OCI-LY7 (cell line): ENCODE measurements around the gene STAT4. TPM values are rescaled to one million over a fixed set of nuclear protein-coding genes. Genes with fewer than 3 reads are reported as not detected.

Source experiments
- BruUV-seq: library from RNA; stranded (reverse); fragments of 400-500 nt; replicated peaks from 2 replicates; lab custom pipeline; 2021; lab: Mats Ljungman, UMichigan
- CTCF ChIA-PET: fragments of 300-600 bp; sonication (Branson Sonifier 250); formaldehyde crosslinking; loops from one replicate; lab custom pipeline; 2022; ENCODE audit warnings: antibody characterized with exemption; ENCODE audit not compliant: unreplicated experiment; lab: Charles Lee
- POLR2A ChIA-PET: fragments of 300-600 bp; sonication (Branson Sonifier 250); formaldehyde crosslinking; loops from one replicate; lab custom pipeline; 2022; ENCODE audit warnings: antibody characterized with exemption; lab: Charles Lee
- DNase-seq: peaks from one replicate; pipeline ENCODE4 v3.0.0-alpha.2; 2015; ENCODE audit warnings: low spot score
- H2AFZ ChIP-seq: fragments of 200-600 bp; sonication (generic), shearing (Covaris generic); 2 replicates; pipeline ENCODE4 v1.6.1; 2014; ENCODE audit warnings: mild to moderate bottlenecking, antibody characterized with exemption, low read length, moderate library complexity
- H3K27ac ChIP-seq: fragments of 200-600 bp; sonication (generic); 2 replicates; pipeline ENCODE4 v1.5.1; 2014; ENCODE audit warnings: mixed run types, low read depth, mild to moderate bottlenecking, moderate library complexity, low read length, inconsistent platforms; ENCODE audit not compliant: poor library complexity, severe bottlenecking
- H3K36me3 ChIP-seq: fragments of 200-600 bp; sonication (generic); 2 replicates; pipeline ENCODE4 v1.6.1; 2014; ENCODE audit warnings: mild to moderate bottlenecking, antibody characterized with exemption, low read length, moderate library complexity, mixed read lengths; ENCODE audit not compliant: insufficient read depth
- H3K4me1 ChIP-seq: fragments of 200-600 bp; sonication (generic); 2 replicates; pipeline ENCODE4 v1.5.1; 2014; ENCODE audit warnings: mild to moderate bottlenecking, low read length; ENCODE audit not compliant: insufficient read depth, poor library complexity, severe bottlenecking
- H3K4me2 ChIP-seq: fragments of 200-600 bp; sonication (generic); 2 replicates; pipeline ENCODE4 v1.6.1; 2014; ENCODE audit warnings: mild to moderate bottlenecking, low read length
- H3K4me3 ChIP-seq: fragments of 200-600 bp; sonication (generic); 2 replicates; pipeline ENCODE4 v1.5.1; 2014; ENCODE audit warnings: mild to moderate bottlenecking, low read depth, low read length; ENCODE audit not compliant: poor library complexity, severe bottlenecking
- H3K79me2 ChIP-seq: fragments of 200-600 bp; sonication (generic); 2 replicates; pipeline ENCODE4 v1.6.1; 2016; ENCODE audit warnings: low read depth, mild to moderate bottlenecking, low read length, moderate library complexity, mixed read lengths; ENCODE audit not compliant: insufficient read depth
- H3K9me2 ChIP-seq: fragments of 200-600 bp; sonication (generic); 2 replicates; pipeline ENCODE4 v1.6.1; 2016; ENCODE audit warnings: mild to moderate bottlenecking, low read length, mixed read lengths; ENCODE audit not compliant: insufficient read depth
- H3K9me3 ChIP-seq: fragments of 200-600 bp; sonication (generic); 2 replicates; pipeline ENCODE4 v1.6.1; 2014; ENCODE audit warnings: mild to moderate bottlenecking, mixed run types, low read length, mixed read lengths
- H4K20me1 ChIP-seq: fragments of 200-600 bp; sonication (generic); 2 replicates; pipeline ENCODE4 v1.6.1; 2014; ENCODE audit warnings: mild to moderate bottlenecking, antibody characterized with exemption, low read length, moderate library complexity, mixed read lengths; ENCODE audit not compliant: insufficient read depth
- EZH2phosphoT487 ChIP-seq: fragments of 200-600 bp; sonication (generic); IDR thresholded peaks from 2 replicates; pipeline ENCODE4 v1.6.1; 2018; ENCODE audit warnings: low read depth, borderline replicate concordance, mild to moderate bottlenecking, mixed run types, antibody characterized with exemption, low read length, moderate library complexity, mixed read lengths
- intact Hi-C: fragments of 100-400 bp; cut with micrococcal nuclease; formaldehyde crosslinking; loops from one replicate; pipeline ENCODE4 v1.10.0; 2022; ENCODE audit not compliant: unreplicated experiment
- small RNA-seq: library from RNA; depleted of rRNA; stranded (forward); fragments of <200 nt; gene quantifications from one replicate; pipeline ENCODE3, GENCODE V24; 2014
- total RNA-seq, 2 experiments: library from RNA; depleted of rRNA in 1 of 2; stranded (reverse); fragments of >200 nt in 1 of 2; shearing (Covaris generic) in 1 of 2; gene quantifications; 2 replicates each; pipeline ENCODE4 v1.2.3, GENCODE V29; 2014 to 2022
- TF ChIP-seq, protein P1 (sequence below): fragments of 200-600 bp; sonication (generic); conservative IDR thresholded peaks from 2 replicates; pipeline ENCODE4 v1.5.1; 2014; ENCODE audit warnings: mild to moderate bottlenecking, antibody characterized with exemption, low read length, moderate library complexity, mixed read lengths

The STAT4 gene
- total RNA-seq, 2 experiments from 2014 or later, result not detected

DNA sequence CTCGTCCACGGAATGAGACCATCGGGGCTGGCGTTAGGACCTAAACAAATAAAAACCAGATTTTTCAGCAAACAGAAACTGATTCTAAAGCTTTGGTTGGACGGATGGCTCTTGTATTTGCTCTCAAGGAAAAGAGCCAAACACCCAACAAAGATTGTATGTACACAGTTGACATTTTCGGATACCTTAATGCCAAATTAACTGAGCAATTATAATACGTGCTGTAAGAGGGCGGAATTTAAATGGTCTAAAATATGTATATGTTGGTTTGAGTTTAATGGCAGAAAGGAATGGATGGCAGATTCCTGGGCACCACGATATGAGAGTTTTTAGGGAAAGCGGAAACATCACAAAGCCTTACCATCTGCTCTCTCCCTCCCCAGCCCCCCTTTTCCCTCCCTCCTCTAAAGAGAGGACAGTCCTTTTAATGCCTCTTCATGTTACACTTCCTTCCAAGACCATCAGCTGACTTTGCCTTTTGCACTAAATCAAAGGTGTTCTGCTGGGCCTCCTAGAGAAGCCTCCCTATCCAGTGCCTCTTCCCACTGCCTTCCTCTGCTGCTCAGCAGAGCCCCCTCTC lies 170.1 kb downstream of the STAT4 start:
- peaks cover 96% of the 10 kb centered on the region for H3K36me3 ChIP-seq
- no TSS peak for BruUV-seq
- H3K27ac ChIP-seq, result no peak overlapping the region
- no peak overlapping the region for H3K4me2 ChIP-seq
- no peaks in the 10 kb centered on the region for H3K9me3 ChIP-seq
- TF ChIP-seq EZH2phosphoT487, result no peak
- TF ChIP-seq, protein P1, sequence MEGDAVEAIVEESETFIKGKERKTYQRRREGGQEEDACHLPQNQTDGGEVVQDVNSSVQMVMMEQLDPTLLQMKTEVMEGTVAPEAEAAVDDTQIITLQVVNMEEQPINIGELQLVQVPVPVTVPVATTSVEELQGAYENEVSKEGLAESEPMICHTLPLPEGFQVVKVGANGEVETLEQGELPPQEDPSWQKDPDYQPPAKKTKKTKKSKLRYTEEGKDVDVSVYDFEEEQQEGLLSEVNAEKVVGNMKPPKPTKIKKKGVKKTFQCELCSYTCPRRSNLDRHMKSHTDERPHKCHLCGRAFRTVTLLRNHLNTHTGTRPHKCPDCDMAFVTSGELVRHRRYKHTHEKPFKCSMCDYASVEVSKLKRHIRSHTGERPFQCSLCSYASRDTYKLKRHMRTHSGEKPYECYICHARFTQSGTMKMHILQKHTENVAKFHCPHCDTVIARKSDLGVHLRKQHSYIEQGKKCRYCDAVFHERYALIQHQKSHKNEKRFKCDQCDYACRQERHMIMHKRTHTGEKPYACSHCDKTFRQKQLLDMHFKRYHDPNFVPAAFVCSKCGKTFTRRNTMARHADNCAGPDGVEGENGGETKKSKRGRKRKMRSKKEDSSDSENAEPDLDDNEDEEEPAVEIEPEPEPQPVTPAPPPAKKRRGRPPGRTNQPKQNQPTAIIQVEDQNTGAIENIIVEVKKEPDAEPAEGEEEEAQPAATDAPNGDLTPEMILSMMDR, result no peak
- no peak overlapping the region for H2AFZ ChIP-seq
- no peaks in the 10 kb centered on the region for H3K4me1 ChIP-seq
- no peaks in the 10 kb centered on the region for H3K9me2 ChIP-seq
- ChIA-PET POLR2A (interaction anchor here (0.6 to 2.0 kb wide), 2 partner anchors 9 to 61 kb away, joined by 3 to 6 read pairs; no protein-coding TSS in a partner anchor), CTCF (no interaction called here)
- intact Hi-C loops, result no loop called here
- no peaks in the 10 kb centered on the region for H4K20me1 ChIP-seq
- no peaks in the 10 kb centered on the region for H3K79me2 ChIP-seq
- no peak for DNase-seq
- H3K4me3 ChIP-seq, result no peak overlapping the region

DNA sequence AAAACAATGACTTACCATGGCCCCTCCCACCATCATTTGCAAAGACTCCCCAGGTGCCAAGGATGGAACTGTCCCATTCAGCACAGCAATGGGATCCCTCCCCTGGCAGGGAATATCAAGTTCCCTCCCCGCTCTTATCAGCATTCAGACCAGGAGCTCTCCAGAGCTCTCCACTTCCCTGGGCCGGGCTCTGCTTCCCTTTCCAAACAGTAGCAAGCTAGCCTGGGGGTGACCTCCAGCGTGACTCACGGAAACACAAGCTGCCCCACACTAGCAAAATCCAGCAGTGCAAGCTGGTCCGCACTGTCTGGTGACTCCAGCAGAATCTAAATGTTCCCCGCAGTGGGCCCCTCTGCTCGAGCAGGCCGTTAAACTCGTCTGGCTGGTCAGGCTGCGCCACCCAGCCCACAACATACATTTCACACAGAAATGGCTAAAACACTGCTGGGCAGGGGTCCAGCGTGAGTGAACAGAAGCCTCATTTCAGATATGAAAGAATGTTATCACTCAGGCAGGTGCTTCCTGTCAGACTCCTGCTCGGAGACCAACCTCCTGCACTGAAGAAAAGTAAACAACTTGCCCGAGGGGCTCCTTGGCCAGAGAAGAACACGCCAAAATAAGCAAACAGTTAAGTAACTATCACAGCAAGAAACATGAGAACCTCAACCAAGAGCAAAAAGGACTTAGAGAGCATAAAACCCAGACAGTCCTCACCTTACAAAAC lies 170.7 kb downstream of the STAT4 start:
- Histone ChIP-seq H3K4me1 (no peaks in the 10 kb centered on the region), H3K4me2 (no peak overlapping the region), H3K36me3 (peaks cover 96% of the 10 kb centered on the region), H3K9me2 (no peaks in the 10 kb centered on the region), H4K20me1 (no peaks in the 10 kb centered on the region), H3K79me2 (no peaks in the 10 kb centered on the region), H3K27ac (no peak overlapping the region), H3K9me3 (no peaks in the 10 kb centered on the region), H2AFZ (no peak overlapping the region), H3K4me3 (no peak overlapping the region)
- intact Hi-C loops, result no loop called here
- no peak for DNase-seq
- CTCF ChIA-PET, result no interaction called here
- TF ChIP-seq, protein P1, result no peak
- no peak for TF ChIP-seq EZH2phosphoT487
- no TSS peak for BruUV-seq
- POLR2A ChIA-PET, result interaction anchor here (0.6 kb wide), 1 partner anchor 60 kb away, joined by 3 read pairs; no protein-coding TSS in a partner anchor

Small RNAs within 50 kb of the gene (small RNA-seq; reads per million reads assigned to genes)
- gene RNU6-959P, result 0.16 reads per million

Other genes starting within 250 kb of the STAT4 start
- gene STAT1, start 136.8 kb downstream of the STAT4 start, total RNA-seq (2014; rRNA removed; shearing (Covaris generic)), result 17.2 and 23.1 TPM in 2 replicates
- 23.0 and 24.8 TPM in 2 replicates for gene STAT1, start 136.8 kb downstream of the STAT4 start, total RNA-seq (2022)
- not detected in 2 replicates for gene MYO1B, start 94.4 kb upstream of the STAT4 start, total RNA-seq (2014; rRNA removed; shearing (Covaris generic))
- gene MYO1B, start 94.4 kb upstream of the STAT4 start, total RNA-seq (2022), result not detected in 2 replicates